Rectal smooth muscle tissue (tissue), 1 donor: ENCODE data around the gene B4GALT3.

Experiments used
- H3K27ac ChIP-seq: one replicate; pipeline ENCODE4 v1.7.0; 2013; ENCODE audit warnings: low read depth, low read length, inconsistent platforms
- H3K27me3 ChIP-seq: one replicate; pipeline ENCODE4 v1.7.0; 2013; ENCODE audit warnings: low read length; ENCODE audit not compliant: control insufficient read depth, insufficient read depth
- H3K36me3 ChIP-seq: one replicate; pipeline ENCODE4 v1.7.0; 2013; ENCODE audit warnings: low read length; ENCODE audit not compliant: control insufficient read depth, insufficient read depth
- H3K4me1 ChIP-seq: one replicate; pipeline ENCODE4 v1.7.0; 2013; ENCODE audit warnings: low read length; ENCODE audit not compliant: control insufficient read depth, insufficient read depth
- H3K4me3 ChIP-seq: one replicate; pipeline ENCODE4 v1.7.0; 2013; ENCODE audit warnings: low read length
- H3K9ac ChIP-seq: one replicate; pipeline ENCODE4 v1.7.0; 2013; ENCODE audit warnings: low read length

Gene B4GALT3

GRCh38 chr1:161121834-161122233, 55.5 kb downstream of the B4GALT3 start:
- H3K4me1 ChIP-seq, result peaks cover 15% of the 10 kb centered on the region
- no peak overlapping the region for H3K27ac ChIP-seq
- peaks cover 32% of the 10 kb centered on the region for H3K36me3 ChIP-seq

More at GRCh38 chr1:161121834-161122233, 55.5 kb downstream of the B4GALT3 start:
- Histone ChIP-seq H3K27me3 (no peaks in the 10 kb centered on the region), H3K4me3 (no peak overlapping the region), H3K9ac (no peak overlapping the region)
